HepG2 (cell line): ENCODE measurements around the gene VAV2. TPM values are rescaled to one million over a fixed set of nuclear protein-coding genes. Genes with fewer than 3 reads are reported as not detected.

Experiments used
- ATF7 ChIP-seq, 2 experiments: fragments of 450-650 bp in 1 of 2; sonication (generic) in 1 of 2; formaldehyde crosslinking in 1 of 2; IDR thresholded peaks; 2 replicates each; pipeline versions ENCODE4 v1.4.0 to v1.6.1; 2016 to 2020; ENCODE audit warnings: antibody characterized with exemption in 1 of 2, mild to moderate bottlenecking in 1 of 2, missing genetic modification reagents in 1 of 2
- BATF2 ChIP-seq: sonication (generic); formaldehyde crosslinking; IDR thresholded peaks from 2 replicates; pipeline ENCODE4 v1.8.0; 2022; ENCODE audit warnings: mild to moderate bottlenecking, missing genetic modification reagents, moderate library complexity
- CEBPG ChIP-seq: IDR thresholded peaks from 2 replicates; pipeline ENCODE4 v1.6.1; 2016
- DMAP1 ChIP-seq: IDR thresholded peaks from 2 replicates; pipeline ENCODE4 v1.6.1; 2016
- E2F2 ChIP-seq: sonication (generic); formaldehyde crosslinking; IDR thresholded peaks from 2 replicates; pipeline ENCODE4 v1.4.0; 2020; ENCODE audit warnings: missing genetic modification reagents, borderline replicate concordance
- FOXP4 ChIP-seq: sonication (generic); formaldehyde crosslinking; IDR thresholded peaks from 2 replicates; pipeline ENCODE4 v1.4.0; 2020; ENCODE audit warnings: missing genetic modification reagents
- ISL2 ChIP-seq: sonication (generic); formaldehyde crosslinking; IDR thresholded peaks from 2 replicates; pipeline ENCODE4 v1.5.0; 2020; ENCODE audit warnings: missing genetic modification reagents
- KMT2A ChIP-seq: sonication (generic); formaldehyde crosslinking; IDR thresholded peaks from 2 replicates; pipeline ENCODE4 v1.4.0; 2020; ENCODE audit warnings: missing genetic modification reagents
- MXD3 ChIP-seq: IDR thresholded peaks from 2 replicates; pipeline ENCODE4 v1.6.1; 2016; ENCODE audit warnings: mild to moderate bottlenecking, missing biosample characterization, missing genetic modification reagents
- PRDM15 ChIP-seq: sonication (generic); formaldehyde crosslinking; IDR thresholded peaks from 2 replicates; pipeline ENCODE4 v1.4.0; 2020; ENCODE audit warnings: missing genetic modification reagents
- RBFOX2 ChIP-seq: fragments of 200-400 bp; formaldehyde crosslinking; IDR thresholded peaks from 2 replicates; pipeline ENCODE4 v1.6.1; 2017; ENCODE audit warnings: low read depth, mild to moderate bottlenecking, low read length
- SATB2 ChIP-seq: sonication (generic); formaldehyde crosslinking; IDR thresholded peaks from 2 replicates; pipeline ENCODE4 v1.5.0; 2020; ENCODE audit warnings: missing genetic modification reagents
- SRSF9 ChIP-seq: fragments of 200-400 bp; formaldehyde crosslinking; IDR thresholded peaks from 2 replicates; pipeline ENCODE4 v1.6.1; 2018; ENCODE audit warnings: borderline replicate concordance, mild to moderate bottlenecking, low read depth, low read length; ENCODE audit not compliant: insufficient read depth, poor library complexity, severe bottlenecking
- TMF1 ChIP-seq: sonication (generic); formaldehyde crosslinking; IDR thresholded peaks from 2 replicates; pipeline ENCODE4 v1.8.1; 2022; ENCODE audit warnings: low read depth, missing genetic modification reagents
- XRCC5 ChIP-seq: fragments of 200-400 bp; formaldehyde crosslinking; optimal IDR thresholded peaks from 2 replicates; pipeline ENCODE3; 2017; ENCODE audit warnings: mild to moderate bottlenecking, low read length
- ZFP62 ChIP-seq: sonication (generic); formaldehyde crosslinking; IDR thresholded peaks from 2 replicates; pipeline ENCODE4 v1.4.0; 2020; ENCODE audit warnings: missing genetic modification reagents
- ZMYM3 ChIP-seq: sonication (generic); formaldehyde crosslinking; IDR thresholded peaks from 2 replicates; pipeline ENCODE4 v1.5.1; 2020; ENCODE audit warnings: mild to moderate bottlenecking, missing genetic modification reagents
- ZNF567 ChIP-seq: sonication (generic); formaldehyde crosslinking; IDR thresholded peaks from 2 replicates; pipeline ENCODE4 v1.8.1; 2023; ENCODE audit warnings: mild to moderate bottlenecking, missing genetic modification reagents, borderline replicate concordance
- ZNF674 ChIP-seq: sonication (generic); formaldehyde crosslinking; IDR thresholded peaks from 2 replicates; pipeline ENCODE4 v1.5.0; 2020; ENCODE audit warnings: low read depth, mild to moderate bottlenecking, missing genetic modification reagents
- ZNF703 ChIP-seq: sonication (generic); formaldehyde crosslinking; IDR thresholded peaks from 2 replicates; pipeline ENCODE4 v1.5.1; 2020; ENCODE audit warnings: missing genetic modification reagents, mild to moderate bottlenecking, moderate library complexity, borderline replicate concordance
- ZNF850 ChIP-seq: sonication (generic); formaldehyde crosslinking; conservative IDR thresholded peaks from 2 replicates; pipeline ENCODE4 v1.9.0; 2021; ENCODE audit warnings: mild to moderate bottlenecking, missing genetic modification reagents
- ZSCAN9 ChIP-seq: IDR thresholded peaks from 2 replicates; pipeline ENCODE4 v1.6.1; 2016; ENCODE audit warnings: borderline replicate concordance
- polyA plus RNA-seq, 8 experiments: library from polyadenylated mRNA; depleted of rRNA in 3 of 8; stranded (reverse) in 7 of 8; unstranded in 1 of 8; fragments of >200 nt; fragmentation: Illumina TruSeq in 4 of 8; extraction: Trizol in 4 of 8; gene quantifications; 2 replicates each; pipeline versions ENCODE4 v1.2.1 to v1.2.3, GENCODE V29; 2011 to 2016; ENCODE audit warnings: low read depth in 4 of 8, missing spikeins in 1 of 8, mixed read lengths in 1 of 8; ENCODE audit not compliant: insufficient read depth in 1 of 8
- total RNA-seq, 5 experiments: library from RNA; depleted of rRNA; stranded (reverse); fragments of >200 nt; fragmentation: Illumina TruSeq; extraction: Trizol; gene quantifications; 2 replicates each; pipeline ENCODE4 v1.2.3, GENCODE V29; 2016; ENCODE audit warnings: low read depth in 1 of 5

The VAV2 gene
- total and polyA plus RNA-seq, 2 of the 13 experiments (the other 11 are each of a cell fraction or from before 2014, with no cell fraction given) = 22.5 to 22.9 TPM

- TF ChIP-seq TMF1 (CRISPR knock-in tag) (no peak), MXD3 (peak; percentile 38; the same call in 1 of the 2 replicates), DMAP1 (peak; percentile 80), XRCC5 (peak; percentile 59), ATF7 (IDR thresholded peaks at IDR 0.05) (no peak), ATF7 (CRISPR knock-in tag; IDR thresholded peaks at IDR 0.05) (no peak), ZNF567 (CRISPR knock-in tag) (peak; percentile 49; the same call in 1 of the 2 replicates), ZNF850 (CRISPR knock-in tag) (peak; percentile 87; the same call in 1 of the 2 replicates), SRSF9 (no peak), PRDM15 (CRISPR knock-in tag) (no peak; the same call in 1 of the 2 replicates), ZSCAN9 (CRISPR knock-in tag) (0 out of 2 replicates have a peak, but pooled peaks have one; percentile 35), RBFOX2 (peak; percentile 74), ZNF674 (CRISPR knock-in tag) (peak; percentile 81; the same call in 1 of the 2 replicates), BATF2 (CRISPR knock-in tag) (peak; percentile 42; the same call in 1 of the 2 replicates), KMT2A (CRISPR knock-in tag) (peak; percentile 72; the same call in 1 of the 2 replicates), SATB2 (CRISPR knock-in tag) (no peak), ZMYM3 (CRISPR knock-in tag) (peak; percentile 9; the same call in 1 of the 2 replicates), ISL2 (CRISPR knock-in tag) (peak; percentile 34; the same call in 1 of the 2 replicates), ZFP62 (CRISPR knock-in tag) (no peak), E2F2 (no peak), ZNF703 (CRISPR knock-in tag) (no peak; the same call in 1 of the 2 replicates), CEBPG (no peak), FOXP4 (CRISPR knock-in tag) (peak; percentile 85)
Observed at GRCh38 chr9:133979273-133979920, 12.7 kb downstream of the VAV2 start (continued).
